Smooth muscle cell (in vitro differentiated cells): ENCODE results near the gene RAB15. TPM values are rescaled to one million over a fixed set of nuclear protein-coding genes. Genes with fewer than 3 reads are reported as not detected.

ENCODE experiments used
- DNase-seq: peaks from one replicate; lab custom pipeline; 2025; ENCODE audit not compliant: unreplicated experiment; lab: John Stamatoyannopoulos, UW
- H2AFZ ChIP-seq: fragments of 200-600 bp; sonication (generic); 2 replicates; pipeline ENCODE4 v1.6.0; 2016; ENCODE audit warnings: antibody characterized with exemption, low read depth, mild to moderate bottlenecking
- H3F3A ChIP-seq: fragments of 200-600 bp; sonication (generic); 2 replicates; pipeline ENCODE4 v1.6.0; 2017; ENCODE audit warnings: antibody characterized with exemption, low read depth
- H3K27ac ChIP-seq: fragments of 200-600 bp; sonication (generic); 2 replicates; pipeline ENCODE4 v1.5.1; 2016; ENCODE audit warnings: low read depth, mild to moderate bottlenecking
- H3K27me3 ChIP-seq: fragments of 200-600 bp; sonication (generic); 2 replicates; pipeline ENCODE4 v1.6.1; 2016; ENCODE audit warnings: low read depth, mild to moderate bottlenecking
- H3K36me3 ChIP-seq: fragments of 200-600 bp; sonication (generic); 2 replicates; pipeline ENCODE4 v1.5.1; 2016; ENCODE audit warnings: low read depth
- H3K4me1 ChIP-seq: fragments of 200-600 bp; sonication (generic); 2 replicates; pipeline ENCODE4 v1.5.1; 2016; ENCODE audit warnings: low read depth
- H3K4me2 ChIP-seq: fragments of 200-600 bp; sonication (generic); 2 replicates; pipeline ENCODE4 v1.6.0; 2016; ENCODE audit warnings: mild to moderate bottlenecking
- H3K4me3 ChIP-seq: fragments of 200-600 bp; sonication (generic); 2 replicates; pipeline ENCODE4 v1.5.1; 2016; ENCODE audit warnings: mild to moderate bottlenecking
- H3K79me2 ChIP-seq: fragments of 200-600 bp; sonication (generic); 2 replicates; pipeline ENCODE4 v1.6.0; 2016; ENCODE audit warnings: low read depth, mild to moderate bottlenecking
- H3K9ac ChIP-seq: fragments of 200-600 bp; sonication (generic); 2 replicates; pipeline ENCODE4 v1.6.0; 2016; ENCODE audit warnings: low read depth
- H3K9me3 ChIP-seq: fragments of 200-600 bp; sonication (generic); replicated peaks from 2 replicates; pipeline ENCODE4 v1.5.1; 2016; ENCODE audit warnings: low read depth
- H4K20me1 ChIP-seq: fragments of 200-600 bp; sonication (generic); 2 replicates; pipeline ENCODE4 v1.6.0; 2016; ENCODE audit warnings: low read depth
- WGBS: methylation state at CpG from one replicate; pipeline ENCODE4 v1.1.7; 2016; ENCODE audit warnings: low lambda C conversion rate; 5-methylcytosine and 5-hydroxymethylcytosine counted together
- polyA plus RNA-seq: library from polyadenylated mRNA; unstranded; fragments of >200 nt; fragmentation: Nextera tagmentation; extraction: Ambion mirVana; gene quantifications from 2 replicates; pipeline ENCODE4 v1.2.1, GENCODE V29; 2016
- total RNA-seq: library from RNA; depleted of rRNA; stranded (reverse); fragments of >200 nt; gene quantifications from 2 replicates; pipeline ENCODE4 v1.2.3, GENCODE V29; 2014
- TF ChIP-seq, protein P1 (sequence below): fragments of 200-600 bp; sonication (generic); IDR thresholded peaks from 2 replicates; pipeline ENCODE4 v1.5.1; 2017; ENCODE audit warnings: borderline replicate concordance, mild to moderate bottlenecking, antibody characterized with exemption; ENCODE audit not compliant: insufficient read depth, poor library complexity, severe bottlenecking

The RAB15 gene
- total and polyA plus RNA-seq, 2 experiments from 2014 or later, result 7.1 to 7.7 TPM

DNA sequence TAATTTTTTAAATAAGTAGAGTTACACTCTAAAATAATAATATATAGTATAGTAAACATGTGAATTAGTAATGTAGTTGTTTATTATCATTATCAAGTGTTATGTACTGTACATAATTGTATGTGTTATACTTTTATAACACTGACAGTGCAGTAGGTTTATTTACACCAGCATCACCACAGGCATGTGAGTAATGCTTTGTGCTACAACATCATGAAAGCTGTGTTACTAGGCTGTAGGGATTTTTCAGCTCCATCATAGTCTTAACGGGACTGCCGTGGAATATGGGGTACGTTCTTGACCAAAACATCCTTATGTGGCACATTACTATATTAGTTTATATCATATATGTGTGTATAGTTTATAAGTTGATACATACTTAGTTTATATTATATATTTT lies 23.2 kb upstream of the RAB15 start:
- Histone ChIP-seq H3K9ac (no peak overlapping the region), H3K27me3 (no peaks in the 10 kb centered on the region), H3K4me3 (no peak overlapping the region), H3K27ac (no peak overlapping the region), H3K4me2 (no peak overlapping the region), H3K36me3 (no peaks in the 10 kb centered on the region), H2AFZ (no peak overlapping the region), H3K9me3 (no peaks in the 10 kb centered on the region), H4K20me1 (peaks cover 24% of the 10 kb centered on the region), H3K79me2 (peaks cover 25% of the 10 kb centered on the region), H3F3A (no peaks in the 10 kb centered on the region), H3K4me1 (no peaks in the 10 kb centered on the region)
- WGBS, result 78% methylated on average over 3 of the region's 3 CpGs
- TF ChIP-seq, protein P1, sequence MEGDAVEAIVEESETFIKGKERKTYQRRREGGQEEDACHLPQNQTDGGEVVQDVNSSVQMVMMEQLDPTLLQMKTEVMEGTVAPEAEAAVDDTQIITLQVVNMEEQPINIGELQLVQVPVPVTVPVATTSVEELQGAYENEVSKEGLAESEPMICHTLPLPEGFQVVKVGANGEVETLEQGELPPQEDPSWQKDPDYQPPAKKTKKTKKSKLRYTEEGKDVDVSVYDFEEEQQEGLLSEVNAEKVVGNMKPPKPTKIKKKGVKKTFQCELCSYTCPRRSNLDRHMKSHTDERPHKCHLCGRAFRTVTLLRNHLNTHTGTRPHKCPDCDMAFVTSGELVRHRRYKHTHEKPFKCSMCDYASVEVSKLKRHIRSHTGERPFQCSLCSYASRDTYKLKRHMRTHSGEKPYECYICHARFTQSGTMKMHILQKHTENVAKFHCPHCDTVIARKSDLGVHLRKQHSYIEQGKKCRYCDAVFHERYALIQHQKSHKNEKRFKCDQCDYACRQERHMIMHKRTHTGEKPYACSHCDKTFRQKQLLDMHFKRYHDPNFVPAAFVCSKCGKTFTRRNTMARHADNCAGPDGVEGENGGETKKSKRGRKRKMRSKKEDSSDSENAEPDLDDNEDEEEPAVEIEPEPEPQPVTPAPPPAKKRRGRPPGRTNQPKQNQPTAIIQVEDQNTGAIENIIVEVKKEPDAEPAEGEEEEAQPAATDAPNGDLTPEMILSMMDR, result no peak
- DNase-seq, result no peak

- Histone ChIP-seq H3K79me2 (peaks cover 21% of the 10 kb centered on the region), H2AFZ (no peak overlapping the region), H3K27ac (no peak overlapping the region), H3K4me2 (no peak overlapping the region), H3K36me3 (no peaks in the 10 kb centered on the region), H3K9ac (no peak overlapping the region), H3K9me3 (no peaks in the 10 kb centered on the region), H3K4me1 (no peaks in the 10 kb centered on the region), H3F3A (no peaks in the 10 kb centered on the region), H4K20me1 (peaks cover 24% of the 10 kb centered on the region), H3K4me3 (no peak overlapping the region), H3K27me3 (no peaks in the 10 kb centered on the region)
- 100% methylated on average over 2 of the region's 2 CpGs for WGBS
- no peak for DNase-seq
- TF ChIP-seq, protein P1, result no peak
Measured at GRCh38 chr14:64994540-64994939, 22.4 kb upstream of the RAB15 start.

GRCh38 chr14:64993266-64993930 lies 21.3 kb upstream of the RAB15 start:
- Histone ChIP-seq H4K20me1 (peaks cover 15% of the 10 kb centered on the region), H3K9ac (no peak overlapping the region), H3K79me2 (peaks cover 26% of the 10 kb centered on the region), H2AFZ (no peak overlapping the region), H3K4me3 (no peak overlapping the region), H3F3A (no peaks in the 10 kb centered on the region), H3K4me1 (no peaks in the 10 kb centered on the region), H3K27ac (no peak overlapping the region), H3K4me2 (no peak overlapping the region), H3K27me3 (no peaks in the 10 kb centered on the region), H3K36me3 (no peaks in the 10 kb centered on the region), H3K9me3 (no peaks in the 10 kb centered on the region)
- 100% methylated on average over 3 of the region's 3 CpGs for WGBS
- no peak for DNase-seq
- TF ChIP-seq, protein P1, result no peak

DNA sequence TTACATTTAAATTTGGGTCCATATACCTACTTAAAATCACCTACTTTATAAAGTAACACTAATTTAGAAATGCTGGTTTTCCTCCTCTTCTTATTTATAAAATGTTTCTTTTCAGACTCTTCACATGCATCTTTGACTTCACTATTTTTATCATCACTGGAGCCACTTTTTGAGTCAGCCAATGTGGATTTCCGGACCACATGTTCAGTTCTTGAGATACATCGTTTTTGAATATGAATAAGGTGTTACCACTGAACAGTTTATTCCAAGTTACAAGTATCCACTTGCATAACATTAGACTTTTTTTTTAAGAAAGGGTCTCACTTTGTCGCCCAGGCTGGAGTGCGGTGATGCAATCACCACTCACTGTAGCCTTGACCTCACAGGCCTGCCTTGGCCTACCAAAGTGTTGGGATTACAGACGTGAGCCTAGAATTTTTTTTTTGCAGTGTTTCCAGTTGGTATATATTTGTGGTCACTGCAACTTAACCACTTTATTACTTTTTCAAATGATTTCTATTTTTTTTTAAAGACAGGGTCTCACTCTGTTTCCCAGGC lies 20.3 kb upstream of the RAB15 start:
- Histone ChIP-seq H3K4me3 (no peak overlapping the region), H3K9me3 (no peaks in the 10 kb centered on the region), H3K27ac (no peak overlapping the region), H3K4me1 (peaks cover 7% of the 10 kb centered on the region), H3K9ac (no peak overlapping the region), H3F3A (no peaks in the 10 kb centered on the region), H3K4me2 (no peak overlapping the region), H2AFZ (no peak overlapping the region), H3K36me3 (no peaks in the 10 kb centered on the region), H3K79me2 (peaks cover 35% of the 10 kb centered on the region), H3K27me3 (no peaks in the 10 kb centered on the region), H4K20me1 (peaks cover 11% of the 10 kb centered on the region)
- no peak for DNase-seq
- WGBS, result 91% methylated on average over 5 of the region's 5 CpGs
- TF ChIP-seq, protein P1, result no peak
